ENCODE measurements around the gene GMFB.

DNA sequence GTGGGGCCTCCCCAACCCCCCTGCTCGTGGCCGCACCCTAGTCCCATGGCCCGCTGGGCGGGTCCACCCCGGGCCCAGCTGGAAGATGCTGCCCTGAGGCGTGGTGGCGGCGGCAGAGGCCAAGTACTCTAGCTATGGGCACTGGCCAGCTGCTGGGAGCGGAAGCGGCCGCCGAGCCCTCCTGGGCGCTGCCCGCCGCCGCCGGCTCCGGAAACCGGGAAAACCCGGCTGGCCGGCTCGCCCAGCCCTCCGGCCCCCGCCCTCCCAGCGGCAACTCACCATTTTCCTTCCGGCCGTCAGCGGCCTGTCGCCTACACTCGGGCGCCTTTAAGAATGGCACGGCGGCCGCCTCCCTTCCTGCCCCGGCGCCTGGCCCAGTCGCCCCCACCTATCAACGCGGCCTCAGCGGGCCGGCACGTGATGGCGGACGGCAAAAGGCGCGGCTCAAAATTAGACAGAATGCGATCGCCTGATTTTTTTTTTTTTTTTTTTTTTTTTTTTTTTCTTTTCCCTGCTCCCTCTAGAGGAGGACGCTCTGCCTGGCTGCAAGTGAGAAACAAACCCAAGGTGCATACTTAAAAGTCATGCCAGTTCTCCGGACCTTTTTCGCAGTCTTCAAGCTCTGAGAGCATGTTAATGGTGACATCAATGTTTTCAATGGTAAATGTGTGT, at the start of gene GMFB:
- TF ChIP-seq CTCF (IDR thresholded peaks at IDR 0.05) = no peak
- peak; percentile 48; the same call in 1 of the 2 replicates for TF ChIP-seq ESRRA (CRISPR knock-in tag; IDR thresholded peaks at IDR 0.05; ENCODE audit: borderline replicate concordance)
- TF ChIP-seq FOXK1 (CRISPR knock-in tag; IDR thresholded peaks at IDR 0.05) = peak; percentile 55; the same call in 1 of the 2 replicates
- TF ChIP-seq ATF3 (CRISPR knock-in tag; conservative IDR thresholded peaks at IDR 0.05) = no peak
- TF ChIP-seq NR3C1 (CRISPR knock-in tag; conservative IDR thresholded peaks at IDR 0.05; ENCODE audit: low read depth) = 0 out of 2 replicates have a peak, but pooled peaks have one; percentile 23
- no peak for TF ChIP-seq TEAD4 (CRISPR knock-in tag; IDR thresholded peaks at IDR 0.05)

Data from WTC11 (cell line).